Skin of body (tissue), 2 donors: Measurements from ENCODE around the gene SLC37A3. TPM values are rescaled to one million over a fixed set of nuclear protein-coding genes. Genes with fewer than 3 reads are reported as not detected.

Experiments
- small RNA-seq: library from RNA; depleted of rRNA; stranded (forward); fragments of <200 nt; gene quantifications from one replicate; pipeline ENCODE3, GENCODE V24; 2014; ENCODE audit warnings: low replicate concordance
- total RNA-seq: library from RNA; depleted of rRNA; stranded (reverse); fragments of >200 nt; gene quantifications from one replicate; pipeline ENCODE4 v1.2.3, GENCODE V29; 2014

SLC37A3 gene
- total RNA-seq, 1 donor from 2014 or later = 54.9 TPM

Small RNA genes lying within 50 kb of the gene (small RNA-seq; reads per million reads assigned to genes)
- gene RNA5SP247 (not detected), gene RNA5SP248 (5.8 reads per million, percentile 91 among the genes with 10 or more reads in this experiment)

Other genes starting within 250 kb of the SLC37A3 start
- 26.2 TPM for gene KDM7A, start 221.5 kb downstream of the SLC37A3 start, total RNA-seq
- gene RAB19, start 5.5 kb upstream of the SLC37A3 start, total RNA-seq = 0.49 TPM
- 75.2 TPM for gene MKRN1, start 81.0 kb upstream of the SLC37A3 start, total RNA-seq
- 24.9 TPM for gene DENND2A, start 242.3 kb upstream of the SLC37A3 start, total RNA-seq